A375 (cell line): Measurements from ENCODE around the gene NTRK2. TPM values are rescaled to one million over a fixed set of nuclear protein-coding genes. Genes with fewer than 3 reads are reported as not detected.

Experiments
- total RNA-seq: library from RNA; depleted of rRNA; stranded (reverse); fragments of >200 nt; shearing (Covaris generic); gene quantifications from 2 replicates; pipeline ENCODE4 v1.2.3, GENCODE V29; 2014; rRNA removed

The NTRK2 gene
- 0.23 and 0.64 TPM in 2 replicates for total RNA-seq

GRCh38 chr9:84669288-84670137 is at the start of gene NTRK2:
TSS of gene NTRK2 (plus strand) at chr9:84669729. CDS start at chr9:84670749, 1,020 bp downstream.

